OCI-LY3 (cell line): Measurements from ENCODE around the gene DLGAP4.

ENCODE experiments used
- H2AFZ ChIP-seq: fragments of 200-600, 300-600 bp; shearing (Covaris generic); 2 replicates; pipeline ENCODE4 v1.6.0; 2014; ENCODE audit warnings: antibody characterized with exemption, low read depth, low read length
- H3K27ac ChIP-seq: fragments of 200-600, 300-600 bp; sonication (generic); 2 replicates; pipeline ENCODE4 v1.5.1; 2014; ENCODE audit warnings: mild to moderate bottlenecking, low read length, moderate library complexity, mixed read lengths
- H3K27me3 ChIP-seq: fragments of 200-600, 300-600 bp; sonication (generic); 2 replicates; pipeline ENCODE4 v1.6.1; 2014; ENCODE audit warnings: low read depth, low read length, mixed read lengths
- H3K36me3 ChIP-seq: fragments of 200-600, 300-600 bp; sonication (generic); replicated peaks from 2 replicates; pipeline ENCODE3; 2014; ENCODE audit warnings: low read depth, low read length, mixed read lengths
- H3K4me1 ChIP-seq: fragments of 300-600, 200-600 bp; sonication (generic); 2 replicates; pipeline ENCODE4 v1.6.1; 2014; ENCODE audit warnings: low read length, mixed read lengths
- H3K4me2 ChIP-seq: fragments of 200-600, 300-600 bp; sonication (generic); 2 replicates; pipeline ENCODE4 v1.6.1; 2014; ENCODE audit warnings: low read length, mixed read lengths
- H3K4me3 ChIP-seq: fragments of 300-600, 200-600 bp; sonication (generic); 2 replicates; pipeline ENCODE4 v1.5.1; 2014; ENCODE audit warnings: antibody characterized with exemption, mild to moderate bottlenecking, low read length, moderate library complexity
- H3K79me2 ChIP-seq: fragments of 300-600, 200-600 bp; shearing (Covaris generic); 2 replicates; pipeline ENCODE4 v1.6.1; 2014; ENCODE audit warnings: mild to moderate bottlenecking, low read length, mixed read lengths
- H3K9ac ChIP-seq: fragments of 300-600, 200-600 bp; shearing (Covaris generic); 2 replicates; pipeline ENCODE4 v1.6.0; 2014; ENCODE audit warnings: mild to moderate bottlenecking, low read length, moderate library complexity
- H3K9me3 ChIP-seq: fragments of 200-600, 300-600 bp; shearing (Covaris generic); 2 replicates; pipeline ENCODE4 v1.6.1; 2014; ENCODE audit warnings: low read length, mixed read lengths; ENCODE audit not compliant: insufficient read depth
- H4K20me1 ChIP-seq: fragments of 200-600, 300-600 bp; sonication (generic); 2 replicates; pipeline ENCODE4 v1.6.1; 2016; ENCODE audit warnings: low read length, mixed read lengths; ENCODE audit not compliant: insufficient read depth
- CTCF ChIP-seq: fragments of 200-600, 300-600 bp; sonication (generic); IDR thresholded peaks from 2 replicates; pipeline ENCODE4 v1.5.1; 2014; ENCODE audit warnings: antibody characterized with exemption, low read length, low read depth
- EZH2phosphoT487 ChIP-seq: fragments of 200-600 bp; shearing (Covaris generic); IDR thresholded peaks from 2 replicates; pipeline ENCODE4 v1.6.1; 2018; ENCODE audit warnings: antibody characterized with exemption, mixed run types, low read depth

DLGAP4 gene

GRCh38 chr20:36273414-36274180 is 32.5 kb upstream of the DLGAP4 start:
- no peaks in the 10 kb centered on the region for H3K9me3 ChIP-seq
- no peak overlapping the region for H3K27ac ChIP-seq
- H3K9ac ChIP-seq: no peak overlapping the region
- H2AFZ ChIP-seq: no peak overlapping the region
- no peaks in the 10 kb centered on the region for H4K20me1 ChIP-seq
- TF ChIP-seq EZH2phosphoT487: no peak
- peak; percentile 71 for TF ChIP-seq CTCF
- H3K4me1 ChIP-seq: no peaks in the 10 kb centered on the region
- no peak overlapping the region for H3K4me2 ChIP-seq
- H3K4me3 ChIP-seq: no peak overlapping the region
- H3K79me2 ChIP-seq: no peaks in the 10 kb centered on the region
- H3K36me3 ChIP-seq: no peaks in the 10 kb centered on the region
- peaks cover 5% of the 10 kb centered on the region; the same call in 1 of the 2 replicates for H3K27me3 ChIP-seq

GRCh38 chr20:36274181-36274841 is 31.8 kb upstream of the DLGAP4 start:
- peaks cover 8% of the 10 kb centered on the region; the same call in 1 of the 2 replicates for H3K27me3 ChIP-seq
- H4K20me1 ChIP-seq: no peaks in the 10 kb centered on the region
- H3K9me3 ChIP-seq: no peaks in the 10 kb centered on the region
- H3K36me3 ChIP-seq: no peaks in the 10 kb centered on the region
- no peak overlapping the region for H3K9ac ChIP-seq
- no peaks in the 10 kb centered on the region for H3K79me2 ChIP-seq
- no peak overlapping the region for H3K4me3 ChIP-seq
- no peak for TF ChIP-seq CTCF
- TF ChIP-seq EZH2phosphoT487: no peak
- no peaks in the 10 kb centered on the region for H3K4me1 ChIP-seq
- H3K4me2 ChIP-seq: no peak overlapping the region
- H3K27ac ChIP-seq: no peak overlapping the region
- no peak overlapping the region for H2AFZ ChIP-seq

GRCh38 chr20:36275011-36275410 is 31.1 kb upstream of the DLGAP4 start:
- H3K9ac ChIP-seq: no peak overlapping the region
- H3K27me3 ChIP-seq: peaks cover 15% of the 10 kb centered on the region; the same call in 1 of the 2 replicates
- H3K9me3 ChIP-seq: no peaks in the 10 kb centered on the region
- H2AFZ ChIP-seq: no peak overlapping the region
- no peak for TF ChIP-seq EZH2phosphoT487
- no peak for TF ChIP-seq CTCF
- no peaks in the 10 kb centered on the region for H4K20me1 ChIP-seq
- no peaks in the 10 kb centered on the region for H3K79me2 ChIP-seq
- no peak overlapping the region for H3K4me3 ChIP-seq
- no peak overlapping the region for H3K4me2 ChIP-seq
- H3K4me1 ChIP-seq: no peaks in the 10 kb centered on the region
- H3K36me3 ChIP-seq: no peaks in the 10 kb centered on the region
- H3K27ac ChIP-seq: no peak overlapping the region

- Histone ChIP-seq H3K79me2 (no peaks in the 10 kb centered on the region), H3K9ac (no peak overlapping the region), H3K9me3 (no peaks in the 10 kb centered on the region), H3K36me3 (no peaks in the 10 kb centered on the region), H3K4me3 (no peak overlapping the region), H3K4me1 (no peaks in the 10 kb centered on the region), H3K27me3 (peaks cover 15% of the 10 kb centered on the region; the same call in 1 of the 2 replicates), H4K20me1 (no peaks in the 10 kb centered on the region), H3K4me2 (no peak overlapping the region), H3K27ac (no peak overlapping the region), H2AFZ (no peak overlapping the region)
- TF ChIP-seq EZH2phosphoT487 (no peak), CTCF (0 out of 2 replicates have a peak, but pooled peaks have one; percentile 3)
These were observed 30.5 kb upstream of the DLGAP4 start for GRCh38 chr20:36275441-36276189.
